SK-N-SH (cell line): ENCODE results near the gene VSIG10L. TPM values are rescaled to one million over a fixed set of nuclear protein-coding genes. Genes with fewer than 3 reads are reported as not detected.

Experiments
- CTCF ChIA-PET: fragments of 300-600, 350-600 bp; formaldehyde crosslinking; extraction: SDS; loops from one replicate; lab custom pipeline; 2021; lab: Yijun Ruan, JAX
- POLR2A ChIA-PET: fragments of 350-600 bp; sonication (Branson Sonifier 250); formaldehyde crosslinking; extraction: SDS; loops from one replicate; lab custom pipeline; 2020; ENCODE audit warnings: antibody characterized with exemption, inconsistent platforms; lab: Yijun Ruan, JAX
- DNase-seq: peaks from one replicate; pipeline ENCODE4 v3.0.0; 2012
- H2AFZ ChIP-seq: fragments of 200-600 bp; sonication (generic); 2 replicates; pipeline ENCODE4 v1.8.1; 2016; ENCODE audit warnings: antibody characterized with exemption, mild to moderate bottlenecking, low read depth
- H3F3A ChIP-seq: fragments of 200-600 bp; sonication (generic); replicated peaks from 2 replicates; pipeline ENCODE3; 2016; ENCODE audit warnings: antibody characterized with exemption, mild to moderate bottlenecking; ENCODE audit not compliant: insufficient read depth
- H3K27ac ChIP-seq, 2 experiments: fragments of 200-500 bp in 1 of 2; fragments of 200-600 bp in 1 of 2; sonication (Bioruptor generic) in 1 of 2; sonication (generic), shearing (Covaris generic) in 1 of 2; 2 replicates each; pipeline versions ENCODE4 v1.5.1 to v1.6.1; 2014 to 2016; ENCODE audit warnings: low read depth in 2 of 2, inconsistent platforms in 1 of 2, low read length in 1 of 2, mild to moderate bottlenecking in 1 of 2, mixed read lengths in 1 of 2
- H3K27me3 ChIP-seq: fragments of 200-600 bp; sonication (generic), shearing (Covaris generic); 2 replicates; pipeline ENCODE4 v1.6.1; 2016; ENCODE audit warnings: mixed run types; ENCODE audit not compliant: insufficient read depth
- H3K36me3 ChIP-seq, 2 experiments: fragments of 200-500 bp in 1 of 2; fragments of 200-600 bp in 1 of 2; sonication (Bioruptor generic) in 1 of 2; sonication (generic) in 1 of 2; replicated peaks in 1 of 2; 2 replicates each; pipeline versions ENCODE3 to v1.5.1; 2014 to 2016; ENCODE audit warnings: low read length in 1 of 2, mild to moderate bottlenecking in 1 of 2; ENCODE audit not compliant: insufficient read depth in 2 of 2, control insufficient read depth in 1 of 2
- H3K4me1 ChIP-seq, 2 experiments: fragments of 200-500 bp in 1 of 2; fragments of 200-600 bp in 1 of 2; sonication (Bioruptor generic) in 1 of 2; sonication (generic), shearing (Covaris generic) in 1 of 2; 2 replicates each; pipeline versions ENCODE4 v1.5.1 to v1.6.1; 2014 to 2016; ENCODE audit warnings: low read depth in 1 of 2, low read length in 1 of 2, mixed run types in 1 of 2; ENCODE audit not compliant: insufficient read depth in 2 of 2, control insufficient read depth in 1 of 2
- H3K4me2 ChIP-seq: fragments of 200-600 bp; sonication (generic), shearing (Covaris generic); 2 replicates; pipeline ENCODE4 v1.6.1; 2017; ENCODE audit warnings: mixed run types
- H3K4me3 ChIP-seq, 2 experiments: fragments of 200-500 bp in 1 of 2; fragments of 200-600 bp in 1 of 2; sonication (Bioruptor generic) in 1 of 2; sonication (generic), shearing (Covaris generic) in 1 of 2; 2 replicates each; pipeline versions ENCODE4 v1.5.1 to v1.8.1; 2014 to 2016; ENCODE audit warnings: low read depth in 2 of 2, inconsistent platforms in 1 of 2, low read length in 1 of 2, mild to moderate bottlenecking in 1 of 2, mixed read lengths in 1 of 2, moderate library complexity in 1 of 2
- H3K79me2 ChIP-seq: fragments of 200-600 bp; sonication (generic); 2 replicates; pipeline ENCODE4 v1.8.1; 2017; ENCODE audit warnings: mild to moderate bottlenecking; ENCODE audit not compliant: insufficient read depth
- H3K9ac ChIP-seq: fragments of 200-600 bp; sonication (generic); 2 replicates; pipeline ENCODE4 v1.6.1; 2017; ENCODE audit warnings: mixed run types
- H3K9me2 ChIP-seq: fragments of 200-600 bp; sonication (generic); 2 replicates; pipeline ENCODE4 v1.6.1; 2017; ENCODE audit warnings: mixed run types
- H3K9me3 ChIP-seq: fragments of 200-600 bp; sonication (generic); 2 replicates; pipeline ENCODE4 v1.6.1; 2017; ENCODE audit warnings: mixed run types, mild to moderate bottlenecking, moderate library complexity
- H4K20me1 ChIP-seq: fragments of 200-600 bp; sonication (generic); 2 replicates; pipeline ENCODE4 v1.6.1; 2017; ENCODE audit warnings: mild to moderate bottlenecking, mixed run types; ENCODE audit not compliant: insufficient read depth
- CTCF ChIP-seq: fragments of 200-600 bp; sonication (generic); IDR thresholded peaks from 2 replicates; pipeline ENCODE4 v1.6.1; 2017; ENCODE audit warnings: antibody characterized with exemption, mild to moderate bottlenecking, moderate library complexity
- FOXJ3 ChIP-seq: sonication (generic); formaldehyde crosslinking; IDR thresholded peaks from 2 replicates; pipeline ENCODE4 v1.5.1; 2020; ENCODE audit warnings: mild to moderate bottlenecking, missing genetic modification reagents
- FOXM1 ChIP-seq: IDR thresholded peaks from 2 replicates; pipeline ENCODE4 v1.4.0; 2012; ENCODE audit warnings: low read depth, mild to moderate bottlenecking
- IRF3 ChIP-seq: fragments of 150-350 bp; IDR thresholded peaks from 2 replicates; pipeline ENCODE4 v1.6.1; 2016; ENCODE audit warnings: mild to moderate bottlenecking, low read depth, low read length
- JUND ChIP-seq: IDR thresholded peaks from 2 replicates; pipeline ENCODE4 v1.4.0; 2012
- MEF2A ChIP-seq: IDR thresholded peaks from 2 replicates; pipeline ENCODE4 v1.4.0; 2012; ENCODE audit warnings: low read depth, borderline replicate concordance
- MXI1 ChIP-seq: IDR thresholded peaks from 2 replicates; pipeline ENCODE4 v1.6.1; 2012; ENCODE audit warnings: mild to moderate bottlenecking, low read depth, low read length, improper control_type of control experiment
- NRF1 ChIP-seq: IDR thresholded peaks from 2 replicates; pipeline ENCODE4 v1.6.1; 2012; ENCODE audit warnings: low read depth, mild to moderate bottlenecking, low read length
- POLR2AphosphoS5 ChIP-seq: IDR thresholded peaks from 2 replicates; pipeline ENCODE4 v1.6.1; 2012; ENCODE audit warnings: low read depth, low read length
- RAD21 ChIP-seq: IDR thresholded peaks from 2 replicates; pipeline ENCODE4 v1.6.1; 2012; ENCODE audit warnings: mild to moderate bottlenecking, low read length
- REST ChIP-seq: IDR thresholded peaks from 2 replicates; pipeline ENCODE4 v1.6.1; 2012; ENCODE audit warnings: mild to moderate bottlenecking, low read depth, low read length, moderate library complexity
- RXRA ChIP-seq: IDR thresholded peaks from 2 replicates; pipeline ENCODE4 v1.4.0; 2012; ENCODE audit warnings: low read depth, mild to moderate bottlenecking, borderline replicate concordance
- SMC3 ChIP-seq: IDR thresholded peaks from 2 replicates; pipeline ENCODE4 v1.6.1; 2012; ENCODE audit warnings: low read depth, low read length, improper control_type of control experiment
- TAF1 ChIP-seq: IDR thresholded peaks from 2 replicates; pipeline ENCODE4 v1.6.1; 2012; ENCODE audit warnings: low read depth, mild to moderate bottlenecking, low read length, moderate library complexity, borderline replicate concordance
- TCF12 ChIP-seq: IDR thresholded peaks from 2 replicates; pipeline ENCODE4 v1.4.0; 2012
- TEAD4 ChIP-seq: IDR thresholded peaks from 2 replicates; pipeline ENCODE4 v1.4.0; 2012; ENCODE audit warnings: mild to moderate bottlenecking, borderline replicate concordance; ENCODE audit not compliant: insufficient read depth
- USF1 ChIP-seq: IDR thresholded peaks from 2 replicates; pipeline ENCODE4 v1.4.0; 2012; ENCODE audit warnings: low read depth, borderline replicate concordance
- YY1 ChIP-seq: IDR thresholded peaks from 2 replicates; pipeline ENCODE4 v1.4.0; 2012; ENCODE audit warnings: low read depth, mild to moderate bottlenecking
- ZBTB33 ChIP-seq: IDR thresholded peaks from 2 replicates; pipeline ENCODE4 v1.4.0; 2012; ENCODE audit warnings: low read depth, borderline replicate concordance
- WGBS: methylation state at CpG from one replicate; pipeline ENCODE4 v1.1.6; 2017; ENCODE audit warnings: low lambda C conversion rate; 5-methylcytosine and 5-hydroxymethylcytosine counted together
- polyA plus RNA-seq, 3 experiments: library from polyadenylated mRNA; depleted of rRNA; stranded (reverse); fragments of >200 nt; gene quantifications; 2 replicates each; pipeline ENCODE4 v1.2.3, GENCODE V29; 2012

Gene VSIG10L
- polyA plus RNA-seq, 1 of the 3 experiments (the other 2 are of a cell fraction) = 2.7 TPM

- no peaks in the 10 kb centered on the region for H3K9me3 ChIP-seq
- H3K36me3 ChIP-seq = no peaks in the 10 kb centered on the region
- no peaks in the 10 kb centered on the region for H3K79me2 ChIP-seq
- no peak overlapping the region for H3K4me2 ChIP-seq
- no peaks in the 10 kb centered on the region for H3K9me2 ChIP-seq
- peaks cover 7% of the 10 kb centered on the region for H3F3A ChIP-seq
- no peak overlapping the region for H3K4me3 ChIP-seq
- CTCF ChIA-PET = interaction anchor here (2.7 kb wide), 1 partner anchor 17 kb away, joined by 8 read pairs; no protein-coding TSS in a partner anchor
- no peak overlapping the region for H3K27ac ChIP-seq
- no peaks in the 10 kb centered on the region for H3K27me3 ChIP-seq
- no peak overlapping the region for H3K9ac ChIP-seq
- H4K20me1 ChIP-seq = no peaks in the 10 kb centered on the region
- no peaks in the 10 kb centered on the region; a peak in 1 of 4 replicates for H3K4me1 ChIP-seq
- 83% methylated on average over 6 of the region's 7 CpGs for WGBS
- TF ChIP-seq REST (no peak), MEF2A (no peak), POLR2AphosphoS5 (no peak), SMC3 (no peak), TAF1 (no peak), TCF12 (no peak), FOXJ3 (CRISPR knock-in tag) (no peak), IRF3 (no peak), MXI1 (no peak), TEAD4 (no peak), RAD21 (no peak), JUND (no peak), USF1 (no peak), ZBTB33 (no peak), YY1 (no peak), CTCF (no peak), RXRA (no peak), FOXM1 (no peak), NRF1 (no peak)
- TF ChIP-seq, all 33 proteins: peak for 0
- H2AFZ ChIP-seq = no peak overlapping the region
- no peak for DNase-seq
- POLR2A ChIA-PET = no interaction called here
Measured at GRCh38 chr19:51357952-51358351, 16.0 kb upstream of the VSIG10L start.
